Measurements from ENCODE around the gene MYCN.
"Not testable (repeated sequence)": the region's sequence is repeated elsewhere in the genome, so short reads cannot be mapped to it uniquely, and the experiment has no call there.

MYCN gene

DNA sequence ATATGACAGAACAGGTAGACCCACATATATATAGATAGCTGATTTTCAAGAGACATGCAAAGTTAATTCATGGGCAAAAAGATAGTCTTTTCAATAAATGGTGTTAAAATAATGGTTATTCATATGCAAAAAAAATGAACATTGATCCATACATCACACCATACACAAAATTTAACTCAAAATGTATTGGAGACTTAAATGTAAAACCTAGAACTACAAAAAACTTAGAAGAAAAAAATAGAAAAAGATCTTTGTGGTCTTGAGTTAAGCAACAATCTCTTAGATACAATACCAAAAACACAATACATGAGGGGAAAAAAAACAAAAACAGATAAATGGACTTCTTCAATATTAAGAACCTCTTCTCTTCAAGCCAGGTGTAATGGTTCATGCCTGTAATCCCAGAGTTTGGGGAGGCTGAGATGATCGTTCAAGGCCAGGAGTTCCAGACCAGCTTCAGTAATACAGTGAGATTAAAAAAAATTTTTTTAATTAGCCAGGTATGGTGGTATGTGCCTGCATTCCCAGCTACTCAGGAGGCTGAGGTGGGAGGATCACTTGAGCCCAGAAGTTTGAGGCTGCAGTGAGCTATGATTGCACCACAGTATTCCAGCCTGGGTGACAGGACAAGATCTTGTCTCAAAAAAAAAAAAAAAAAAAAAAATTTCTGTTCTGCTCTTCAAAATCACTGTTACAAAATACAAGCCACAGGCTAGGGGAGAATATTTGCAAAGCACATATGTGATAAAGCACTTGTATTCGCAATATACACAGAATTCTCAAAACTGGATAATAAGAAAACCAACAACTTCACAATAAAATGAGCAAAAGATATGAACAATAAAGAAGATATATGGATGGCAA lies 32.7 kb upstream of the MYCN start:
- no peak for DNase-seq

DNA sequence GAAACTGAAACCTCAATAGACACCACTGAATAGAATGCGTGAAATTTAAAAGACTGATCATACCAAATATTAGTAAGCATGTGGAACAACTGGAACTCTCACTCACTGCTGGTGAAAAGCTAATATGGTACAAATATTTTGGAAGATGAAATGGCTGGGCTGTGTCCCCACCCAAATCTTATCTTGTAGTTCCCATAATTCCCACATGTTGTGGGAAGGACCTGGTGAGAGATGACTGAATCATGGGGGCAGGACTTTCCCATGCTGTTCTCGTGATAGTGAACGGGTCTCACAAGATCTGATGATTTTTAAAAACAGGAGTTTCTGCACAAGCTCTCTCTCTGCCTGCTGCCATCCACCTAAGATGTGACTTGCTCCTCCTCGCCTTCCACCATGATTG lies 32.0 kb upstream of the MYCN start:
- no peak for DNase-seq

DNA sequence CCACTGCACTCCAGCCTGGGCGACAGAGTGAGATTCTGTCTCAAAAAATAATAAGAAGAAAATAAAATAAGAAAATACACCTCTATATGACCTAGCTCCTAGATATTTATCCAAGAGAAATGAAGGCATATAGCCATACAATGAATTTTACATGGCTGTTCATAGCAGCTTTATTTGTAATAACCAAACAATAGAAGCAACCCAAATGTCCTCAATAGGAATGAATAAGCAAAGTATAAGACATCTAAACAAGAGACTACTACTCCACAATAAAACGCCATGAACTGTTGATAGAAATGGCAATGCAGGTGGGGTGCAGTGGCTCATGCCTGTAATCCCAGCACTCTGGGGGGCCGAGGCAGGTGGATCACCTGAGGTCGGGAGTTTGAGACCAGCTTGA lies 31.2 kb upstream of the MYCN start:
- no peak for DNase-seq

DNA sequence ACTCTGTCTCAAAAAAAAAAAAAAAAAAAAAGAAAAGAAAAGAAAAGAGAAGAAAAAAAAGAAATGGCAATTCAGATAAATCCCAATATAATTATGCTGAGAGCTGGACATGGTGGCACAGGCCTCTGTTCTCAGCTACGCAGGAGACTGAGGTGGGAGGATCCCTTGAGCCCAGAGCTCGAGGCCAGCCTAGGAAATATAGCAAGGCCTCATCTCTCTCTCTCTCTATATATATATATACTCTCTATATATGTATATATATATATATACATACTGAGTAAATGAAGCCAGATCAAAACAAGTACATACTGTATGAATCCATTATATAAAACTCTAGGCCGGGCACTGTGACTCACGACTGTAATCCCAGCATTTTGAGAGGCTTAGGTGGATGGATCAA lies 30.6 kb upstream of the MYCN start:
- no peak for DNase-seq

DNA sequence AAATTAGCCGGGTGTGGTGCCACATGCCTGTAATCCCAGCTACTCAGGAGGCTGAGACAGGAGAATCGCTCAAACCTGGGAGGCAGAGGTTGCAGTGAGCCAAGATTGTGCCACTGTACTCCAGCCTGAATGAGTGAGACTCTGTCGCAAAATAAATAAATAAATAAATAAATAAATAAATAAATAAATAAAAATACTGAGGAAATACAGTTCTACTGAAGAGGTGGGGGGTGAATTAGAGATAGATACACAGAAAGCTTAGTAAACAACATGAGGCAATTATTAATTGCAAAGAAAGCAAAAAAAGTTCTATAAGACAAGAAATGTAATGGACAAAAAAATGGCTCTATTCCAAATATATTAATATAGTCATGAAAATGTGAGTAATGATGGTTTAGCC lies 29.1 kb upstream of the MYCN start:
- DNase-seq, result not testable (repeated sequence)

DNA sequence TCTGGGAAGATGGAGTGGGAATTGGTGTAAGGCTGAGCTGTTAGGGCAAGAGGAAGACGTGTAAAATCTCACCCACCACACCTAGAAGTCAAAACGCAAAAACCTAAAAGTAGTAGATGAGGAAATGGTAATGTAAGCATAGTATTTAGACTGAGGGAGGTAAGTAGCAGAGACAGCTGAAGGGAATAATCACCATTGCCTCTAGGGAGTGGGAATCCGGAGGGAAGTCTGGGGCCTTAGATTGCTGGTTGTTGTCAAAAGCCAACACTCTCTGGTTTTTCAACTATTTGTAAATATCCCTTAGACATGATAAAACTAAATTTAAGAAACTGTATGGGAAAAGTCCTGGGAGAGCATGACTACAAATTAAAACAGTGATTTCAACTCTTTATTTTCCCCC lies 28.7 kb upstream of the MYCN start:
- no peak for DNase-seq

DNA sequence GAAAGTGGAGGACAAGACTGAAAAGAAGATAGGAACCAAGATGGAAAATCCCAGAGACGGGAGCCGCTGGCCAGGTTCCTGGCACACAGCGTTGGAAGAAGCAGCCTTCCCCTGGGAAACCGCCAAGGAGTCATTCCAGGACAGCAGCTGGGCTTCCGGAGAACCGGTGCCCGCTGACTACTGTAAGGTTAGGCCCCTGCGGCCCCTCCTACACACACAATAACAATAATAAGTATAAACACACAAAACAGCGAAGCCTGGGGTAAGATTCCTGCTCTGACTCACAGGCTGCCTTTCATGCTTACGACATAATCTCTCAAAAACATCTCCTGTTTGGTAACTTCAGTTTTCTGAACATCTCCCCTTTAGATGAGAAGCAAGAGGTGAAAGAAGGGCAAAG lies 28.1 kb upstream of the MYCN start:
- peak in 9 of 56 donors; percentile 1 to 46 (median 7) for DNase-seq

DNA sequence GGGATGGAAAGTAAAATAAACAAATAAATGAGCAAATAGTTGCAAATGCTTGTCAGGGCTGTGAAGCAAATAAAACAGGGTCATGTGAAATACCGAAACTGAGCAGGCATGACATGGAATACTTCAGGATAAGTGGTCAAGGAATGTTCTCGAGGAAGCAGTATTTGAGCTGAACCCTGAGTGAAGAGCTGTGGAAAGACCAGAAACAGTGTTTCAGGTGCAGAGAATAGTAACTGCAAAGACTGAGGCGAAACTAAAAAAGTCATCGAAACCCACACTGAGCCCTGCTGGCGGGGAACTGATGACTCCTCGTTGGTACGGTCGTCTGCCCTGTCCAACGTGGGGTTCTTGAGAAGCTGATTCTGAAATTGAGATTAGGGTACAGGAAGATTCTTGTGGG lies 27.2 kb upstream of the MYCN start:
- DNase-seq, result no peak

DNA sequence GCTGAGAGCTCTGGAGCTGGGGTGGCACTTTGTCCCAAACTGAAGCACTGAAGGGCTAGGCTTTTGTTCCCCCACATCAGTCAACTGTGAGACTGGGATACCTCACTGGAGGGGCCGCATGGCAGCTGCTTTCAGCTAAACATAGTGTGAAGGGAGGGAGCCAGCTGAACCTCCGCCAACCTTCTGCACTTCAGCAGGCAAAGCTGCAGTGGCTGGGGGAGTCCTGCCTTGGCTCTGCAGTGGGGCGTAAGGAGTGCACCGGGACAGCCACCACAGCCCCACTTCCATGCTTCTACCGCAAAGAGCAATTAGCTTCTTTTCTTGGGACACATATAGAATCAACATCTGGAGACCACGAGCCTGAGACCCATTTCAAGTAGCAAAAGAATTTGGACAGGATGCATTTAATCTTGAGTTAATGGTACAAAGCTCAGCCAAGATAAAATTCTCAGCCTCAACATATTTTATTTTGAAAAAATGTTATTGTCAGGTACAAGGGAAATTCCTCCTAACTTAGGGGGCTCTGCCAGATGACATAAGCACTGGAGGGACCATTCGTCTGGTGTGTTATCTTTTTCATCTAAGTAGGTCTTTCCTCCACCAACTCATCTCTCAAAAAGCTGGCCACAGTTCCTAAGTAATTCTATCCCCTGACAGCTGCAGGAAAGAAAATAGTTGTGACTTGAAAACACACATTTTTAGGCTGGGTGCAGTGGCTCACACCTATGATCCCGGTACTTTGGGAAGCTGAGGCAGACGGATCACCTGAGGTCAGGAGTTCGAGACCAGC lies 25.6 kb upstream of the MYCN start:
- DNase-seq, result peak in 10 of 56 donors; percentile 3 to 37 (median 13)

DNA sequence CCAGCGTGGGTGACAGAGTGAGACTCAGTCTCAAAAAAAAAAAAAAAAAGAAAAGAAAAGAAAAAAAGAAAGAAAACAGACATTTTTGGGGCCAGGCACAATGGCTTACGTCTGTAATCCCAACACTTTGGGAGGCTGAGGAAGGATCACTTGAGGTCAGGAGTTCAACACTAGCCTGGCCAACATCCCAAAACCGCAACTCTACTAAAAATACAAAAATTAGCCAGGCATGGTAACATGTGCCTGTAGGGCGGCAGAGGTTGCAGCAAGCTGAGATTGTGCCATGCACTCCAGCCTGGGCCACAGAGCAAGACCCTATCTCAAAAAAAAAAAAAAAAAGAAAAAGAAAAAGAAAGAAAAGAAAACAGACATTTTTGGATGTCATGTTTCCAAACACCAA lies 24.8 kb upstream of the MYCN start:
- DNase-seq, result not testable (repeated sequence)

DNA sequence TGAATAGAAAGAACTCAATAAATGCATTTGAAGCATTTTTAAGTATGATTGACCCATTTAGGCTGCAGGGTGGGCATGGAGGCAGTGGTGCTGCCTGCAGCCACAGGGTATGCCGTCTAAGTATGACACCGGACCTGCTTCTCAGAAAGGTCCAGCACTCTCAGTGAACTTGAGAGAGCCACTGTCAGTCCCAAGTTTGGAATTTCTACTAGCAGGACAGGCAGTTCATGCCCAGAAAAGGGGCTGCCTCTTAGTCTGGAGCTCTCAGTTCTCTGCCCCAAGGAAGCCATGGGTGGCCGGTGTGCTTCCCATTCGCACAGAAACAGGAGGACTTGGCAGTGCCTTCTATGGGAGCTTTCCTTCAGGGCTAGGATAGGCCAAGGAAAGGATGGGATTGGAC lies 24.0 kb upstream of the MYCN start:
- DNase-seq, result no peak

DNA sequence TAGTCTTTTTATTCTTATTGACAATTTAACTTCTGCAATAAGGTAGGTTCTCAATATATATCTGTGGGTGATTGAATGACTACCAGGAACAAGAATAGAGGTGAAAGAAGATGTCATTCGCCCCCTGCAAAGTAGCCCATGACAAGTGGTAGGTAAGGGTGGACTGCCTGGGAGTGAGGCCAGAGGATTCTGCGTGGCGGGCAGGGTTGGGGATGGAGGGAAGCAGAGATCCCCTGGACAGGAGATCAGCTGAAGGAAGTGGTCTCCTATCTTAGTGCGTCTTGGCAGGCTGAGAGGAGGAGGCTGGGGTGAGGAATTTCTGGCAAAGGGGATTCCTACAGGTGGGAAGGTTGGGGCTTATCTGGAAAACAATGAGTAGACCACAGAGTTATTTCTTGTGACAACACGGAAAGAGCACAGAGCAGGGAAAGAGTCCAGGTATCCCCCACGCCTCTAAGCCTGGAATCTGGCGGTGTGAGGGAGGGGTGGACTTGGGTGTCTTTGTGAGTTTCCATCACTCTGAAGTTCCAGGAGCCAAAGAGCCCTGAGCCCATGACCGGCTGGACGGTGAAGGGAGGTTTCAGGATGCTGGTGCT lies 21.5 kb upstream of the MYCN start:
- DNase-seq, result no peak

DNA sequence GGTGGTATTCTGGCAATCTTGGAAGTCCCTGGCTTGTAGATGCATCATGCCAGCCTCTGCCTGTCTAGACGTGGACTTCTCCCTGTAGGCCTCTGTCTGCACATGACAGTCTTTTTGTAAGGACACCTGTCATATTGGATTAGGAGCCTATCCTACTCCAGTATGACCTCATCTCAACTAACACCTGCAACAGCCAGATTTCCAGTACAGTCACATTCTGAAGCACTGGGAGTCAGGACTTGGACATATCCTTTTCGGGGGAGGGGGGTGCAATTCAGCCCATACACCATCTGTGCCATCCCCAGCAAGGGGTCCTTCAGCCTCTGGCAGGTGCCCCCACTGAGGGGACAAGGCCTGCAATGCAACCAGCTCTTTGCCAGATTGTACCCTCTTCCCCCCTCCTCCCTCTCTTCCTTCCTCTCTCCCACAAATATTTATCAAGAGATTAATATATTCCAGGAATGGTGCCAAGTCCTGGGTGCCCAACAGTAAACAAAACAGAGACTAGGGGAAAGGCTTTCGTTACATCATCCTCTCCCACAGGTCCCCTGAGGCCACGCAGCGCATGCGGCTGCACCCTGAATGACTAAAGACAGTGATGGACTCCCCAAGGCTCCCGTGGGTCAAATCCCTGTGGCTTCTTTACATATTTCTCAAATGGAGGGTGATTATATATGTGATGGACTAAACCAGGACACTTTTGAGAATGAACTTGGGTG lies 20.5 kb upstream of the MYCN start:
- no peak for DNase-seq

DNA sequence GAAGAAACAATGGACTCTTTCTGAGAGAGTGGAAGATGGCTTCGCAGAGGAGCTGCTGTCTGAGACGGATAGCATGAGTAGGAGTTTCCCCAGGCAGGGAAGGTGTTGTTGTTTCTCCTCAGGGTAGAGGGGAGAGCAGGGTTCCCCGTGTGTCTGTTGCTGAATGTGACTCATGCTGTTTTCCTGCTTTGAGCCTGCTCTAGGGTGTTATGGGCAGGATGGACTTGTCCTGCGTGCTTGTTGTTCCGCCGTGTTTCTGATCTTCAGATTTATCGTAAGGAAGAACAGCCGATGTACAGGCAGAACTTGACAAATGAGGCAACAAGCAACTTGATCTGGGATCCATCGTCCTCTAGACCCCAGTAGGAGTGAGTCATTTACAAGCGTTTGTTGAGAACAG lies 19.7 kb upstream of the MYCN start:
- no peak for DNase-seq

DNA sequence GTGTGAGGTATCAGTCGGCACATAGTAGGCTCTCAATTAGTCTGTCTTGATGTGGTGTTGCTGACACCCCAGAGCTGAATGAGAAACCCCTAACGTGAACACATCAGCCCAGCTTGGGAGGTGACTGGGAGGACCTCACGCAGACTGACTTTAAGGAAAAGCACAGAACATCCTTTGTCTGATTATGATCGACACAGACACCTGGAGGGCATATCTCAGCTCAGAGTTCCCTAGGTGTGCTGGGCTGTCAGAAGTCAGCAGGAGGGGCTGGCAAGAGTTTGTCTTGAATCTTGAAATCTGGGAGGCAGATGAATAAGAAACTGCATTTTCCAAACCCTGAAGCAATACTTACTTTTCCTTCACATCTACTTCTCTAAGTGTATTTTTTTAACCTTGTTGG lies 16.8 kb upstream of the MYCN start:
- DNase-seq, result no peak

DNA sequence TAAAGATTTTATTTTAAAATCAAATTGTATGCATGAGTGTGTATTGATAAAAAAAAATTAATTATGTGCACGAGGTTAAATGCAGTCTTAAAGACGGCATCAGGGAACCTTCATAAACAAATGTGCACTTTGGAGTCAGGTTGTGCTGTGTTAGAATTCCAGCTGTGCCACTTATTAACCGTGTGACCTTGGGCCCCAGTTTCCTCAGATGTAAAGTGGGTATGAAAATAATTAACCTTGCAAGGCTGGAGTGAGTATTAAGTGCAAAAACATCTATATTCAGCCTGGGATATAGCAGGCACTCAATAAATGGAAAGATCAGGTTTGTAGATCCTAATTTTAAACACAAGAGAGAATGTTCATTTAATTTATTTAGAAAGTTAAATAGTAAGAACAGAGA lies 14.5 kb upstream of the MYCN start:
- DNase-seq, result no peak

DNA sequence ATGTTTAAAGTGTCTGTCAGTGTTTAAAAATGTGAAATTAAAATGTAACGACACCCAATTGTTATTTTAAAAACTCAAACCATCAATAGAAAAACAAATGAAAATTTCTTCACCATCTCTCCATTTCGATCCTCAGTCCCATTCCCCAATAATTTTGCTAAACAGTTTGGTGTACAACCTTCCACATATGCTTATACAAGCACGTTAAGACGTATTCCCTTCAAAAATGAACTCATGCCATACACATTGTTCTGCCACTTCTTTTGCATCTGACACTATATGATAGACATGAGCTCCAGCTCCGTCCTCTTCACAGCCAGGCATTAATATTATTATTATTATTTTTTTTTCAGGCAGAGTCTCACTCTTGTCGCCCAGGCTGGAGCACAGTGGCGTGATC lies 14.1 kb upstream of the MYCN start:
- no peak for DNase-seq

DNA sequence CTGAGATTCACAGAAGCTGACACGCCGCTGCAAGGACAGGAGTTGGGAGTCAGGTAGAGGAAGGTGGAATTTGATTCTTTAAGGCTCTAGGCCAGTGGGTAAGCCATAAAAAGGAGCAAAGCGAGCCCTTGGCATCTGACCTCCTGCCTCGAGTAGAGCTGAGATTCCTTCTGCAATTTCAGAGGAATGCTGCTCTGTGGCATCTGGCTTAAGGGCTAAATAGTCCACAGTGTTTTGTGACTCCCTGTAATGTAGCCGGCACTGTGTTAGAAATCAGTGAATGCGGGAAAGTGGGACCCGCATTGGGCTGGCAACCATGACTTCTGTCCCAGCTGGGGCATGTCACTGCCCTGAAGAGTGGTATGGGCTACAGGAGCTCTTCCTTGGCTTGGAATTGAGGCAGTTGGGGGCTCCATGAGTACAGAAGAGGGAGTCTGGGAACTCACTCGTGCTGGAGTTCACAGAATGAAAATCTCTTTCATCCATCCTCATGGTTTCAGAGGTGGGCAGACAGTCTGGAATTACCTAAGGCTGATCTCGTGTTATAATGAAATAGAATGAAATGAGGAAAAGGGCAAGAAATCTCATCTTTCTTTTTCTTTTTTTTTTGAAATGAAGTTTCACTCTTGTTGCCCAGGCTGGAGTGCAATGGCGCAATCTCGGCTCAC lies 12.7 kb upstream of the MYCN start:
- DNase-seq, result no peak

DNA sequence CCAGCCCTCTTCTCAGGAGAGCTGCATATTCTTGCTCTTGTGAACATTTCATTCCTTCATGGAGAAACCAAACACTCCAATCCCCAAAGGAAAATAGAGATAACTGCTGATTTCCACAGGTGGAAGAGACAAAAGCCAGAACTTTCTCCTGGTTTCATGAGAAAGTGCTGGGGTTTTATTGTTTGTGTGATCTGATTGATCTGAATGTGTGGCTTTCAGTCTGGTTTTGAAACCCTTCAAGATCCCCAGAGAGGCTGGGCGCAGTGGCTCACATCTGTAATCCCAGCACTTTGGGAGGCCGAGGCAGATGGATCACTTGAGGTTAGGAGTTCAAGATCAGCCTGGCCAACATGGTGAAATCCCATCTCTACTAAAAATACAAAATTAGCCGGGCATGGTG lies 11.3 kb upstream of the MYCN start:
- DNase-seq, result not testable (repeated sequence)

DNA sequence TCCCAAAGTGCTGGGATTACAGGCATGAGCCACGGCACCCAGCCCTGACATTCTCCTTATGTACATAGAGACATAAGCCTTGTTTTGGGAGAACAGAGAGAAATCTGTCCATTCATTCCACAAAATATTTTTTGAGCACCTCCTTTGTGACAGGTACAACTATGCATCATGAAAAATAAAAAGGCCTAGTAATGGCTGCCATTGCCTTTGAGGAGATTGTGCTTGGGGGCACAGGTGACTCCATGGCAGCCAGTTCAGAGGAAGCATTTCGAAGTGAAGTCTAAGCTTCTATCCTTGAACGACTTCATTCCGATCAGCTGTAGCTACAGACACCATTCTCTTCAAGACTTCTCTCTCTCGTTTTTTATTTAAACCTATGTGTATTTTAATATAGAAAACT lies 10.5 kb upstream of the MYCN start:
- DNase-seq, result no peak
